Measurements from ENCODE around the gene KHDC4. TPM values are rescaled to one million over a fixed set of nuclear protein-coding genes. Genes with fewer than 3 reads are reported as not detected.
A peak's percentile ranks its signal among the peaks of the same experiment; 100 is the strongest.

KHDC4 gene
- total and polyA plus RNA-seq, 2 donors (not counting 3 experiments of a cell fraction or from before 2014, with no cell fraction given), result 47.9 to 54.1 TPM

DNA sequence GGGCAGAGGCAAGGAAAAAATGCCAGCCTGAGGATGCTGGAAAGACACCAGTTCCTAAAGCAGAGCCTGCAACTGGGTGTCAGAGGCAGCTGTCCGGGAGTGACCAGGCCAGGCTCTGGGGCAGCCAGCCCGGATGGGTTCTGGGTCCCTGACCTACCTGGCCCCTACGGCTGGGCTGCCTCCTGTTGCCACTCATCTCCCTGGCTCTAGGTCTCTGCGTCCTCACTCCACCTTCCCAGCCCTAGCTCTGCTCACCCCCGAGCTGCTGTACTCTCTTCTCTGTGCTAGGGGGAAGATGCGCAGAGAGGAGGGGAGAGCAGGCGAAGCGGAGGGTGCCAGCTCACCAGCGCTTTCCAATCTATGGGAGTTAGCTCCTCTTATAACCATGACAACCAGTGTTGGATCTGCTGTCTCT, 35.2 kb upstream of the KHDC4 start:
- no peak overlapping the region for H3K9ac ChIP-seq (replicated peaks; ENCODE audit: extremely low read depth, insufficient read depth, low read length)
- no TSS peak for BruUV-seq (replicated peaks)
- dilution Hi-C loops (cut with MboI; ENCODE audit: extremely low pct_ligation_motif_present, low sequenced_read_pairs), result no loop called here

GRCh38 chr1:155968670-155969069, 34.5 kb upstream of the KHDC4 start:
- Histone ChIP-seq H3K27ac (ENCODE audit: insufficient read depth, low read depth, low read length) (peak overlapping the region; percentile 91), H3K36me3 (ENCODE audit: control insufficient read depth in 2 of 2, extremely low read depth in 1 of 2, insufficient read depth in 2 of 2, low read length in 2 of 2) (peaks cover 14 to 27% of the 10 kb centered on the region in 2 experiments), H3K4me1 (ENCODE audit: control insufficient read depth, extremely low read depth, insufficient read depth, low read length) (peaks cover 64% of the 10 kb centered on the region), H4K20me1 (replicated peaks; ENCODE audit: control insufficient read depth, extremely low read depth, insufficient read depth, low read length) (no peaks in the 10 kb centered on the region), H3K9me1 (replicated peaks; ENCODE audit: control insufficient read depth, extremely low read depth, insufficient read depth, low read length) (no peaks in the 10 kb centered on the region), H3K27me3 (ENCODE audit: control insufficient read depth in 2 of 2, insufficient read depth in 2 of 2, low read length in 2 of 2) (no peaks in the 10 kb centered on the region), H3K9me3 (replicated peaks; ENCODE audit: control insufficient read depth, insufficient read depth, low read length) (no peaks in the 10 kb centered on the region), H3K4me2 (ENCODE audit: insufficient read depth, low read length) (peak overlapping the region; percentile 66), H3K79me2 (ENCODE audit: control insufficient read depth, insufficient read depth, low read length) (peaks cover 62% of the 10 kb centered on the region), H3K4me3 (replicated peaks in 1 of 3; ENCODE audit: insufficient read depth in 1 of 3, low read depth in 1 of 3, low read length in 3 of 3) (no peak overlapping the region), H2AFZ (ENCODE audit: low read depth, low read length) (no peak overlapping the region), H3K9ac (replicated peaks; ENCODE audit: extremely low read depth, insufficient read depth, low read length) (no peak overlapping the region)
- peak; percentile 80 for FAIRE-seq
- ChIA-PET POLR2A (interaction anchor here (1.4 kb wide), 1 partner anchor 10 kb away, joined by 4 read pairs; the partner anchor contains the start of gene ARHGEF2), CTCF (interaction anchor here (0.7 to 5.5 kb wide), 7 partner anchors 9 to 844 kb away, joined by 3 to 41 read pairs (median 5); partner anchors contain the start of gene ARHGEF2)
- BruUV-seq (replicated peaks), result no TSS peak
- dilution Hi-C loops (cut with MboI; ENCODE audit: extremely low pct_ligation_motif_present, low sequenced_read_pairs), result no loop called here
- DNase-seq (ENCODE audit: low read depth, low spot score), result no peak
- intact Hi-C loops (cut with micrococcal nuclease), result loop anchor here (10.0 kb wide), 1 partner anchor 166 kb away; no protein-coding TSS in a partner anchor
- TF ChIP-seq MYC (IDR thresholded peaks at IDR 0.05; ENCODE audit: low read depth, low read length) (no peak), JUN (IDR thresholded peaks at IDR 0.05; ENCODE audit: borderline replicate concordance, insufficient read depth, insufficient read length, low read depth) (no peak), POLR2A (IDR thresholded peaks at IDR 0.05; ENCODE audit: low read depth, low read length) (no peak), POLR2AphosphoS5 (IDR thresholded peaks at IDR 0.05; ENCODE audit: insufficient read depth, low read depth, low read length) (no peak), FOS (IDR thresholded peaks at IDR 0.05; ENCODE audit: borderline replicate concordance, insufficient read depth, low read length) (no peak)

More for the DNA sequence above, 35.2 kb upstream of the KHDC4 start:
- Histone ChIP-seq H3K27me3 (ENCODE audit: control insufficient read depth in 2 of 2, insufficient read depth in 2 of 2, low read length in 2 of 2) (no peaks in the 10 kb centered on the region), H4K20me1 (replicated peaks; ENCODE audit: control insufficient read depth, extremely low read depth, insufficient read depth, low read length) (no peaks in the 10 kb centered on the region), H3K9me1 (replicated peaks; ENCODE audit: control insufficient read depth, extremely low read depth, insufficient read depth, low read length) (no peaks in the 10 kb centered on the region), H3K4me1 (ENCODE audit: control insufficient read depth, extremely low read depth, insufficient read depth, low read length) (peaks cover 68% of the 10 kb centered on the region), H3K79me2 (ENCODE audit: control insufficient read depth, insufficient read depth, low read length) (peaks cover 69% of the 10 kb centered on the region), H2AFZ (ENCODE audit: low read depth, low read length) (no peak overlapping the region), H3K4me3 (replicated peaks in 1 of 3; ENCODE audit: insufficient read depth in 1 of 3, low read depth in 1 of 3, low read length in 3 of 3) (no peak overlapping the region), H3K4me2 (ENCODE audit: insufficient read depth, low read length) (no peak overlapping the region), H3K9me3 (replicated peaks; ENCODE audit: control insufficient read depth, insufficient read depth, low read length) (no peaks in the 10 kb centered on the region), H3K36me3 (ENCODE audit: control insufficient read depth in 2 of 2, extremely low read depth in 1 of 2, insufficient read depth in 2 of 2, low read length in 2 of 2) (peaks cover 11 to 26% of the 10 kb centered on the region in 2 experiments), H3K27ac (ENCODE audit: insufficient read depth, low read depth, low read length) (peak overlapping the region; percentile 44)
- DNase-seq (ENCODE audit: low read depth, low spot score) (no peak), FAIRE-seq (no peak)
- ChIA-PET CTCF (interaction anchor here (1.7 to 5.5 kb wide), 2 partner anchors 8 to 11 kb away, joined by 8 to 40 read pairs; partner anchors contain the start of gene ARHGEF2), POLR2A (no interaction called here)
- TF ChIP-seq MYC (IDR thresholded peaks at IDR 0.05; ENCODE audit: low read depth, low read length), result no peak
- intact Hi-C loops (cut with micrococcal nuclease), result loop anchor here (10.0 kb wide), 1 partner anchor 165 kb away; no protein-coding TSS in a partner anchor

Data from endothelial cell of umbilical vein (primary cell).